Left lung (tissue), 10 donors: ENCODE data around the gene KRTCAP2. TPM values are rescaled to one million over a fixed set of nuclear protein-coding genes. Genes with fewer than 3 reads are reported as not detected.

Source experiments
- ATAC-seq: fragments of 200-7000 bp; cut with Tn5 transposase; one replicate; pipeline ENCODE4 v1.9.1; 2020; ENCODE audit warnings: moderate library complexity
- DNase-seq, 4 donors: peaks; one replicate each; pipeline ENCODE4 v3.0.0-alpha.2; 2013 to 2020
- H3K27ac ChIP-seq, 2 donors: fragments of 200-600 bp; sonication (generic) in 1 of 2; one replicate each; pipeline versions ENCODE4 v1.5.0 to v1.8.0; 2020 to 2021
- H3K27me3 ChIP-seq, 2 donors: fragments of 200-600 bp; sonication (generic) in 1 of 2; one replicate each; pipeline versions ENCODE4 v1.5.0 to v1.8.0; 2020 to 2021
- H3K36me3 ChIP-seq, 2 donors: fragments of 200-600 bp; sonication (generic) in 1 of 2; one replicate each; pipeline versions ENCODE4 v1.5.0 to v1.8.0; 2020 to 2021
- H3K4me1 ChIP-seq, 2 donors: fragments of 200-600 bp; one replicate each; pipeline ENCODE4 v1.8.0; 2021
- H3K4me3 ChIP-seq, 2 donors: fragments of 200-600 bp; sonication (generic) in 1 of 2; one replicate each; pipeline versions ENCODE4 v1.5.0 to v1.8.0; 2020 to 2021; ENCODE audit warnings: mild to moderate bottlenecking in 1 of 2
- H3K9me3 ChIP-seq, 2 donors: fragments of 200-600 bp; sonication (generic) in 1 of 2; one replicate each; pipeline versions ENCODE4 v1.5.0 to v1.8.0; 2020 to 2021
- CTCF ChIP-seq, 2 donors: fragments of 200-600 bp; sonication (generic) in 1 of 2; IDR thresholded peaks; one replicate each; pipeline versions ENCODE4 v1.5.0 to v1.8.0; 2021; ENCODE audit warnings: antibody characterized with exemption in 2 of 2
- intact Hi-C, 2 donors: fragments of 100-400 bp; cut with DNase I; formaldehyde crosslinking; loops; one replicate each; pipeline versions ENCODE4 v1.11.2 to v1.14.2; 2022
- polyA plus RNA-seq, 6 donors: library from polyadenylated mRNA; unstranded; fragments of 120-200 nt; gene quantifications; one replicate each; pipeline ENCODE4 v1.2.1, GENCODE V29; 2013; ENCODE audit not compliant: insufficient read length in 6 of 6
- total RNA-seq, 2 donors: library from RNA; stranded (reverse); fragmentation: NEBNext Ultra II Directional; extraction: Animal tissue kit (Norgen Biotek cat#: 25700); gene quantifications; one replicate each; pipeline ENCODE4 v1.2.1, GENCODE V29; 2021
- donor health status: DM: no; HTN: yes; CAD: no.
- donor health status: DM: no; HTN: no; CAD: no.

KRTCAP2 gene
- total and polyA plus RNA-seq, 8 donors, result 93.9 to 184 (median 111) TPM

GRCh38 chr1:155181371-155182051 lies 8.4 kb upstream of the KRTCAP2 start:
- DNase-seq (peak in 2 of 4 donors; percentile 15 to 80), ATAC-seq (no peak)
- Histone ChIP-seq H3K36me3 (no peaks in the 10 kb centered on the region), H3K27ac (no peak overlapping the region), H3K4me1 (peaks cover 5 to 38% of the 10 kb centered on the region in 2 donors), H3K9me3 (no peaks in the 10 kb centered on the region), H3K27me3 (no peaks in the 10 kb centered on the region), H3K4me3 (no peak overlapping the region)
- no peak for TF ChIP-seq CTCF (IDR thresholded peaks at IDR 0.05)
- intact Hi-C loops, result no loop called here

- H3K4me1 ChIP-seq, result peaks cover 5 to 37% of the 10 kb centered on the region in 2 donors
- ATAC-seq, result no peak
- intact Hi-C loops, result no loop called here
- no peak overlapping the region for H3K4me3 ChIP-seq
- H3K27me3 ChIP-seq, result peaks cover 0 to 12% of the 10 kb centered on the region in 2 donors
- no peak overlapping the region for H3K27ac ChIP-seq
- H3K36me3 ChIP-seq, result no peaks in the 10 kb centered on the region
- no peaks in the 10 kb centered on the region for H3K9me3 ChIP-seq
- no peak for DNase-seq
- TF ChIP-seq CTCF (IDR thresholded peaks at IDR 0.05), result no peak
Measured at GRCh38 chr1:155179112-155180031, 6.3 kb upstream of the KRTCAP2 start.

GRCh38 chr1:155178441-155179111 lies 5.5 kb upstream of the KRTCAP2 start:
- Histone ChIP-seq H3K9me3 (no peaks in the 10 kb centered on the region), H3K36me3 (no peaks in the 10 kb centered on the region), H3K27me3 (peaks cover 0 to 19% of the 10 kb centered on the region in 2 donors), H3K4me1 (peaks cover 5 to 45% of the 10 kb centered on the region in 2 donors), H3K27ac (no peak overlapping the region), H3K4me3 (peak overlapping the region in 1 of 2 donors; percentile 21)
- DNase-seq, result peak in 1 of 4 donors; percentile 74
- TF ChIP-seq CTCF (IDR thresholded peaks at IDR 0.05), result no peak
- intact Hi-C loops, result no loop called here
- ATAC-seq, result no peak

GRCh38 chr1:155177918-155178281 lies 4.8 kb upstream of the KRTCAP2 start:
- ATAC-seq (no peak), DNase-seq (no peak)
- Histone ChIP-seq H3K4me1 (peaks cover 5 to 49% of the 10 kb centered on the region in 2 donors), H3K4me3 (peak overlapping the region in 1 of 2 donors; percentile 21), H3K27ac (no peak overlapping the region), H3K9me3 (no peaks in the 10 kb centered on the region), H3K27me3 (peaks cover 0 to 19% of the 10 kb centered on the region in 2 donors), H3K36me3 (no peaks in the 10 kb centered on the region)
- intact Hi-C loops, result no loop called here
- no peak for TF ChIP-seq CTCF (IDR thresholded peaks at IDR 0.05)
